Fibroblast of pulmonary artery (primary cell): ENCODE results near the gene ACER3.

Experiments
- DNase-seq: peaks from one replicate; pipeline ENCODE4 v3.0.0-alpha.2; 2010; ENCODE audit warnings: low read depth
- H3K4me3 ChIP-seq: replicated peaks from 2 replicates; pipeline ENCODE4 v1.5.1; 2011; ENCODE audit warnings: low read depth, mild to moderate bottlenecking, control low read depth, low read length, moderate library complexity
- CTCF ChIP-seq: IDR thresholded peaks from 2 replicates; pipeline ENCODE4 v1.5.1; 2011; ENCODE audit warnings: mild to moderate bottlenecking, control low read depth, low read length, inconsistent platforms; ENCODE audit errors: missing control alignments

Gene ACER3

GRCh38 chr11:76978239-76978638, 117.5 kb downstream of the ACER3 start:
- no peak overlapping the region for H3K4me3 ChIP-seq
- TF ChIP-seq CTCF = no peak
- no peak for DNase-seq

- DNase-seq = no peak
- no peak for TF ChIP-seq CTCF
- no peak overlapping the region for H3K4me3 ChIP-seq
These were observed 118.1 kb downstream of the ACER3 start for GRCh38 chr11:76978818-76979217.

GRCh38 chr11:76980196-76980595, 119.5 kb downstream of the ACER3 start:
- H3K4me3 ChIP-seq = no peak overlapping the region
- no peak for TF ChIP-seq CTCF
- no peak for DNase-seq

GRCh38 chr11:76984743-76985142, 124.0 kb downstream of the ACER3 start:
- H3K4me3 ChIP-seq = no peak overlapping the region
- TF ChIP-seq CTCF = no peak
- no peak for DNase-seq

GRCh38 chr11:76987203-76987602, 126.5 kb downstream of the ACER3 start:
- H3K4me3 ChIP-seq = no peak overlapping the region
- no peak for DNase-seq
- TF ChIP-seq CTCF = no peak

- no peak overlapping the region for H3K4me3 ChIP-seq
- no peak for TF ChIP-seq CTCF
- no peak for DNase-seq
These were observed 129.9 kb downstream of the ACER3 start for GRCh38 chr11:76990628-76991027.

- no peak for DNase-seq
- no peak for TF ChIP-seq CTCF
- no peak overlapping the region for H3K4me3 ChIP-seq
These were observed 134.4 kb downstream of the ACER3 start for GRCh38 chr11:76995081-76995576.
